Glutamatergic neuron (in vitro differentiated cells): ENCODE measurements around the gene COTL1. TPM values are rescaled to one million over a fixed set of nuclear protein-coding genes. Genes with fewer than 3 reads are reported as not detected.

Source experiments
- DNase-seq: peaks from one replicate; pipeline ENCODE4 v3.0.0; 2022
- H3K27ac Mint-ChIP-seq: one replicate; pipeline ENCODE4 v1.8.0; 2020; ENCODE audit warnings: mild to moderate bottlenecking, mixed read lengths, inconsistent platforms; ENCODE audit not compliant: unreplicated experiment
- H3K27me3 Mint-ChIP-seq: one replicate; pipeline ENCODE4 v1.8.0; 2020; ENCODE audit warnings: mild to moderate bottlenecking, moderate library complexity, mixed read lengths, inconsistent platforms; ENCODE audit not compliant: unreplicated experiment
- H3K36me3 Mint-ChIP-seq: one replicate; pipeline ENCODE4 v1.8.0; 2020; ENCODE audit warnings: mild to moderate bottlenecking, mixed read lengths, inconsistent platforms; ENCODE audit not compliant: unreplicated experiment
- H3K4me1 Mint-ChIP-seq: one replicate; pipeline ENCODE4 v1.8.0; 2020; ENCODE audit warnings: mild to moderate bottlenecking, low read depth, mixed read lengths, inconsistent platforms; ENCODE audit not compliant: unreplicated experiment
- H3K4me3 Mint-ChIP-seq: one replicate; pipeline ENCODE4 v1.8.0; 2020; ENCODE audit warnings: mild to moderate bottlenecking, mixed read lengths, inconsistent platforms; ENCODE audit not compliant: unreplicated experiment
- H3K9me3 Mint-ChIP-seq: one replicate; pipeline ENCODE4 v1.8.0; 2020; ENCODE audit warnings: mild to moderate bottlenecking, moderate library complexity, mixed read lengths, inconsistent platforms; ENCODE audit not compliant: unreplicated experiment
- long read RNA-seq: library from polyadenylated mRNA; unstranded; transcript quantifications from one replicate; pipeline ENCODE4 v2.0.0, GENCODE V29; 2020; ENCODE audit not compliant: unreplicated experiment
- total RNA-seq: library from RNA; stranded (reverse); fragmentation: NEBNext Ultra II Directional; extraction: Animal tissue kit (Norgen Biotek cat#: 25700); gene quantifications from one replicate; pipeline ENCODE4 v1.2.1, GENCODE V29; 2021; ENCODE audit not compliant: unreplicated experiment
- TF ChIP-seq, protein P1 (sequence below): fragments of 200-600 bp; sonication (generic); IDR thresholded peaks from one replicate; pipeline ENCODE4 v1.5.0; 2021; ENCODE audit not compliant: partially characterized antibody, unreplicated experiment

COTL1 gene, protein sequence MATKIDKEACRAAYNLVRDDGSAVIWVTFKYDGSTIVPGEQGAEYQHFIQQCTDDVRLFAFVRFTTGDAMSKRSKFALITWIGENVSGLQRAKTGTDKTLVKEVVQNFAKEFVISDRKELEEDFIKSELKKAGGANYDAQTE
- total RNA-seq, result 545 TPM
- long read RNA-seq, transcript COTL1-201 (4 exons, 1,843 nt), result major isoform, 1,853 of 1,943 reads
- long read RNA-seq, partial matches to known transcripts, result 57 of 1,943 reads
- long read RNA-seq, other reads (novel, unspliced or antisense), result 32 of 1,943 reads

DNA sequence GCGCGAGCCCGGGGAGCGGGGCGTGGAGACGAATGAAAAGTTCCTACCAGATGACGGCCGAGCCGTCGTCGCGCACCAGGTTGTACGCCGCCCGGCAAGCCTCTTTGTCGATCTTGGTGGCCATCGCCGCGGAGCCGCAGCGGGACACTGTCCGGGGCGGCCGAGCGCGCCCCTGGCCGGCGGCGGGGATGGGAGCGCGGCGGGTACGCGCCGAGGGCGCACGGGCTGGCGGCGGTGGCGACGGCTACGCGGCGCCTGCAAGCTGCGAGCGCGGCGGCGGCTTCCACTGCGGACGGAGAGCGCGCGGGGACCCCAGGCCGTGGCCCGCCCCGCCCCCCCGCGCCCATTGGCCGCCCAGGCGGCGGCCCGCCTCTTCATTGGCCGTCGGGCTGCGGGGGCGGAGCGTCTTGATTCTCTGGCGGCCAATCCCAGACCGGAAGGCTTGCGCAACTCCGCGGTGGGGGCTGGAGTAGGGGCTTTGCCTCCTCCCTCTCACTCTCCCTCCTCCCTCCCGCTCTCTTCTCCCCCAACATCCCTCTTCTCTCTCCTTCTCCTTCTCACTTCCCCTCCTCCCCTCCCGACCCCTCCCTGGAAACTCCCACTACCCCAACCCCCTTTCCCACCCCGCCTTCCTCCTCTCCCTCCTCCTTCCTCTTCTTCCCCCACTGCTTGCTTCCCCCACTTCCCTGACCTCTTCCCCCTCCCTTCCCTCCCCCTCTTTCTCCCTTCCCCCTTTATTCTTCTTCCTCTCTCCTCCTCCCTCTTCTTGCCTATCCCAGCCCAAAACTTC lies at the start of gene COTL1:
COTL1 (minus strand) TSS at position 288 of the 790 bp plus-strand sequence; CDS start at position 124, 164 bp downstream.
- TF ChIP-seq, protein P1, sequence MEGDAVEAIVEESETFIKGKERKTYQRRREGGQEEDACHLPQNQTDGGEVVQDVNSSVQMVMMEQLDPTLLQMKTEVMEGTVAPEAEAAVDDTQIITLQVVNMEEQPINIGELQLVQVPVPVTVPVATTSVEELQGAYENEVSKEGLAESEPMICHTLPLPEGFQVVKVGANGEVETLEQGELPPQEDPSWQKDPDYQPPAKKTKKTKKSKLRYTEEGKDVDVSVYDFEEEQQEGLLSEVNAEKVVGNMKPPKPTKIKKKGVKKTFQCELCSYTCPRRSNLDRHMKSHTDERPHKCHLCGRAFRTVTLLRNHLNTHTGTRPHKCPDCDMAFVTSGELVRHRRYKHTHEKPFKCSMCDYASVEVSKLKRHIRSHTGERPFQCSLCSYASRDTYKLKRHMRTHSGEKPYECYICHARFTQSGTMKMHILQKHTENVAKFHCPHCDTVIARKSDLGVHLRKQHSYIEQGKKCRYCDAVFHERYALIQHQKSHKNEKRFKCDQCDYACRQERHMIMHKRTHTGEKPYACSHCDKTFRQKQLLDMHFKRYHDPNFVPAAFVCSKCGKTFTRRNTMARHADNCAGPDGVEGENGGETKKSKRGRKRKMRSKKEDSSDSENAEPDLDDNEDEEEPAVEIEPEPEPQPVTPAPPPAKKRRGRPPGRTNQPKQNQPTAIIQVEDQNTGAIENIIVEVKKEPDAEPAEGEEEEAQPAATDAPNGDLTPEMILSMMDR, result no peak
- peak; percentile 96 for DNase-seq
- Mint-ChIP-seq H3K4me1 (peaks cover 35% of the 10 kb centered on the region), H3K4me3 (peak within 1 kb of the TSS; percentile 94), H3K9me3 (peaks cover 21% of the 10 kb centered on the region), H3K36me3 (peaks cover 7% of the 10 kb centered on the region), H3K27me3 (peaks cover 14% of the 10 kb centered on the region), H3K27ac (peak within 1 kb of the TSS; percentile 75)

- no peak for DNase-seq
- TF ChIP-seq, protein P1, result no peak
- H3K4me1 Mint-ChIP-seq, result peaks cover 6% of the 10 kb centered on the region
- no peaks in the 10 kb centered on the region for H3K9me3 Mint-ChIP-seq
- H3K36me3 Mint-ChIP-seq, result no peaks in the 10 kb centered on the region
- H3K27me3 Mint-ChIP-seq, result peaks cover 2% of the 10 kb centered on the region
- no peak overlapping the region for H3K4me3 Mint-ChIP-seq
- no peak overlapping the region for H3K27ac Mint-ChIP-seq
These were observed 48.0 kb upstream of the COTL1 start for GRCh38 chr16:84665843-84666242.

DNA sequence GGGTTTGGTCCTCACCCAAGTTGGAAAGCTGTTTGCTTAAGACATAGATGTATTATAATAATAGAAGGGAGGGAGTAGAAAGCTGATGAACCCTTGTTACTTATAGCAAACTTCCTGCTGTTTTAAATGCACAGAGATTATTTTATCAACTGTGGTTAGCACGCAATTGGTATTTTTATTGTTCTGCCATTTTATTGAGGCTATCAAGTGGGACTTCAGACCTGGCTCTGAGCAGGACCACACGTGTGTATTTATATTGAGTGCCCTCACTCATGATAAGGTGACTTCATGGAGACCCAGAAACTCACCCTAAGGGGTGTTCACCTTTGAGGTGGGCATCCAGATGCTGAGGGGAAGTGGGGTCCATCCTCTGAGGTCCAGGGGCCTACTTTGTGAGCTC lies 47.5 kb upstream of the COTL1 start:
- no peak for DNase-seq
- H3K4me3 Mint-ChIP-seq, result no peak overlapping the region
- no peaks in the 10 kb centered on the region for H3K36me3 Mint-ChIP-seq
- H3K9me3 Mint-ChIP-seq, result peaks cover under 1% of the 10 kb centered on the region
- H3K4me1 Mint-ChIP-seq, result peaks cover 6% of the 10 kb centered on the region
- H3K27me3 Mint-ChIP-seq, result no peaks in the 10 kb centered on the region
- no peak overlapping the region for H3K27ac Mint-ChIP-seq
- TF ChIP-seq, protein P1, result no peak

- no peak for DNase-seq
- Mint-ChIP-seq H3K27me3 (no peaks in the 10 kb centered on the region), H3K4me1 (peaks cover 6% of the 10 kb centered on the region), H3K4me3 (no peak overlapping the region), H3K36me3 (no peaks in the 10 kb centered on the region), H3K9me3 (peaks cover 2% of the 10 kb centered on the region), H3K27ac (no peak overlapping the region)
- TF ChIP-seq, protein P1, result no peak
These were observed 45.7 kb upstream of the COTL1 start for GRCh38 chr16:84663433-84664101.
